Measurements from ENCODE around the gene MYOF. TPM values are rescaled to one million over a fixed set of nuclear protein-coding genes. Genes with fewer than 3 reads are reported as not detected.

Gene MYOF
- total and polyA plus RNA-seq, 9 of the 15 experiments (the other 6 are each of a cell fraction or from before 2014, with no cell fraction given): 0.06 to 0.27 TPM; not detected in 7

DNA sequence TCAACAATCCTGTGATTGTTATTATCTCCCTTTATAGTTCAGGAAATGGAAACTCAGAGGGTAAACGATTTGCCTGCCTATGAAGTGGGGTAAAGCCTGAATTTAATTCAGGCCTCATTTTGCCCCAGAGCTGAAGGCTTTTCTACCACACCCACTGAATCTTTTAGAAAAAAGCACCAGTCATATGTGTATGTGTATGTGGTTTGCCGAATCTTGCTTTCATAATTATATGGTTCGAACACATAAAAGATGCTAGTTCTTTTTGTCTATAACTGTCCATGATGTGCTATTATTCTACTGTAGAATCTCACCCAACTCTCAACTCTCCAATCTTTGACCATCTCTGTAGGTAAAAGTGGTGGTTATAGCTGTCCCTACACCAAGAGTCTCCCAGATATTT is 83.6 kb downstream of the MYOF start:
- Histone ChIP-seq H3K36me3 (ENCODE audit: control insufficient read depth, insufficient read depth, low read length) (no peaks in the 10 kb centered on the region), H3K9me1 (ENCODE audit: control insufficient read depth, insufficient read depth, low read length) (no peaks in the 10 kb centered on the region), H3K4me2 (ENCODE audit: insufficient read depth, low read length) (no peak overlapping the region), H3K9me3 (replicated peaks; ENCODE audit: control insufficient read depth, insufficient read depth, low read depth, low read length) (no peaks in the 10 kb centered on the region), H3K4me1 (replicated peaks in 1 of 2; ENCODE audit: control insufficient read depth in 2 of 2, insufficient read depth in 2 of 2, low read length in 2 of 2) (no peaks in the 10 kb centered on the region), H3K27me3 (ENCODE audit: control insufficient read depth in 2 of 2, insufficient read depth in 2 of 2, low read length in 2 of 2) (peaks cover 0 to 7% of the 10 kb centered on the region in 2 experiments; a peak in 2 of 5 replicates), H3K4me3 (no peak overlapping the region), H3K9ac (ENCODE audit: insufficient read depth in 1 of 2, low read depth in 2 of 2, low read length in 2 of 2) (no peak overlapping the region), H4K20me1 (replicated peaks; ENCODE audit: control insufficient read depth, insufficient read depth, low read length) (no peaks in the 10 kb centered on the region), H2AFZ (ENCODE audit: low read depth, low read length) (no peak overlapping the region), H3K27ac (ENCODE audit: extremely low read depth, low read depth, low read length) (no peak overlapping the region), H3K79me2 (ENCODE audit: control insufficient read depth, insufficient read depth, low read length) (no peaks in the 10 kb centered on the region)
- POLR2A ChIA-PET: no interaction called here
- ATAC-seq (no peak), DNase-seq (ENCODE audit: extremely low read depth in 1 of 4, low spot score in 3 of 4) (no peak), FAIRE-seq (no peak)
- intact Hi-C loops (cut with micrococcal nuclease): no loop called here
- CTCF ChIA-PET (ENCODE audit: low intra/inter-chr PET ratio): interaction anchor here (0.6 kb wide), 1 partner anchor 359 kb away, joined by 3 read pairs; no protein-coding TSS in a partner anchor
- TF ChIP-seq HMG20A (CRISPR knock-in tag; conservative IDR thresholded peaks at IDR 0.05): no peak
- TF ChIP-seq ZEB2 (IDR thresholded peaks at IDR 0.05): no peak
- no peak for TF ChIP-seq ELK3 (CRISPR knock-in tag; IDR thresholded peaks at IDR 0.05)
- no peak for TF ChIP-seq ZNF507 (tag; conservative IDR thresholded peaks at IDR 0.05)
- TF ChIP-seq POLR2A (conservative IDR thresholded peaks at IDR 0.05): no peak
- no peak for TF ChIP-seq PURB (CRISPR knock-in tag; IDR thresholded peaks at IDR 0.05; ENCODE audit: low read depth)
- no peak for TF ChIP-seq SRSF1 (IDR thresholded peaks at IDR 0.05; ENCODE audit: low read depth, low read length)
- no peak for TF ChIP-seq ELK1 (CRISPR knock-in tag; IDR thresholded peaks at IDR 0.05)
- TF ChIP-seq SRF (CRISPR knock-in tag; IDR thresholded peaks at IDR 0.05): no peak
- no peak for TF ChIP-seq ZBTB7A (IDR thresholded peaks at IDR 0.05; ENCODE audit: borderline replicate concordance, control insufficient read depth, low read depth, low read length)
- no peak for TF ChIP-seq RREB1 (CRISPR knock-in tag; IDR thresholded peaks at IDR 0.05)
- in situ Hi-C loops (cut with MboI): no loop called here
- 0% methylated on average over 3 of the region's 3 CpGs for WGBS (ENCODE audit: insufficient coverage, low coverage, missing lambda C conversion rate)
- BruUV-seq (replicated peaks): no TSS peak

Data from K562 (cell line).